ENCODE data around the gene KCNK6.

Gene KCNK6

GRCh38 chr19:38298821-38299680, 20.6 kb upstream of the KCNK6 start:
- no peak for DNase-seq

DNA sequence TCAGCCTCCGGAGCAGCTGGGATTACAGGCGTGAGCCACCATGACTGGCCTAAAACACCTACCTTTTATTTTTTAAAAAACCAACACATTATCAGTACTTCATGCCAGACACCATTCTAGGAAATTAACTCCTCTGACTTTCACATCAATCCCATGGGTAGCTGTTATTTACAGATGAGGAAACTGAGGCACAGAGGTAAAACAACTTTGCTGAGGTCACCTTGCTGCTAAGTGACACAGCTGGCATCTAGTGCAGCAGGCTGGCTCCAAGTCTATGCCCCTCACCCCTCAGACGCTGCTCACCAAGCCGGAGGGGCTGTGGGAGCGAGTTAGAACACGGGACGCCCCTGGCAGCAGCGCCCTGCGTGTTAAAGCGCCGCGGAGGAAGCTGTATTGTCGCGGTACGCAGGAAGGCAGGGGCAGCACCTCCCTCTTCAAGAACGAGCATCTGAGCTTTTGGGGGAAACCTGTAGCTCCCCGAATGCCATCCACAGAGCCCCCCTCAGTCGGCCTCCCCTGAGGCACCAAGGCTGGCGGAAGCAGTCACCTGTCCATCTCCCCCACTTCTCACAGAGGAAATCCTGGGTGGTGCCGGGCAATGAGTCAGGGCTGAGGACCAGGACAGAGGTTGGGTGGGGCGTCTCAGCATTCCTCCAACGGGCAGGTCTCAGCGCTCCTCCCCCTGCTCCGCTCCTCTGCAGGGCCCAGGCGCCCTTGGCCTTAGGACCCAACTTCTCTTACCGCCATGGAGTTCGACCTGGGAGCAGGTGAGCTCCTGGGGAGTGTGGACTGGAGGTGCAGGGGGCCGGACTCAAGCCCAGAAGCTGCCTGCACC, 15.9 kb upstream of the KCNK6 start, which contains the start of gene C19orf33:
Gene C19orf33 (plus strand): TSS at position 735 of the 835 bp plus-strand sequence. CDS start 11 bp downstream, at position 746.
- no peak for DNase-seq

DNA sequence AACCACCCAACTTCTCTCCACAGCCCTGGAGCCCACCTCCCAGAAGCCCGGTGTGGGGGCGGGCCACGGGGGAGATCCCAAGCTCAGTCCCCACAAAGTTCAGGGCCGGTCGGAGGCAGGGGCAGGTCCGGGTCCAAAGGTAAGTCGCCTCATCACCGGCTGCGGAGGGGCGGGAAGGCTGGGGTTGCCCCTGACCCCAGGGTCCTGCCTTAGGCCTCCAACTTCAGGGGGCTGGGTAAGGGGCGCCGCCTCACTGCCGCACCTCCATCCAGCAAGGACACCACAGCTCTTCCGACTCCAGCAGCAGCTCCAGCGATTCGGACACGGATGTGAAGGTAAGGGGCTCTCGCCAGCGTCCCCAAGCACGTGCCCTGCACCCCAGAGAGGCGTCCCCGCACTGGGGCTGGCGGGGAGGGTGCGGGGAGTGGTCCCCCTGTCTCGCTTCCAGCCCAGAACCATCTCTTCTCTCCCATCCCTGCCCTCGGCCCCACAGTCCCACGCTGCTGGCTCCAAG, 15.2 kb upstream of the KCNK6 start:
- no peak for DNase-seq

- no peak for DNase-seq
These were observed 14.7 kb upstream of the KCNK6 start for GRCh38 chr19:38304866-38305429.

GRCh38 chr19:38306236-38306635, 13.4 kb upstream of the KCNK6 start:
- no peak for DNase-seq

DNA sequence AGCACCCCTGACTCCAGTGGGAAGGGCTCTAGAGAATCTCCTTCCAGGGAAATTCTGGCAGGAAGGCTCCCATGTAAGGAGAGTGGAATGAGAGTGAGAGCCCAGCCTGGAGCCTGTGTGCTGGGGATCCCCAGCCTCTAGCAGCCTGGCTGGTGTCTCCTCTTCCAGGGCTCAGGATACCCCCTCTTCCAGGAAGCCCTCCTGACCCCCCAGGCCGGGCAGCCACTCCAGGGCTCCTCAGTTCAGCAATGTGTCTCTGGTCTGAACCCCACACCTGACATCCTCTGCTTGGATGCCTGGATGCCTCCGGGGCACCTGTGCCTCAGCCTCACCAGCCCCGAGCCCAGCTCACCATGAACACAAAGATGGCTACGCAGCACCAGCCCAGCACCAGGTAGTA, 12.6 kb upstream of the KCNK6 start:
- DNase-seq: no peak

DNA sequence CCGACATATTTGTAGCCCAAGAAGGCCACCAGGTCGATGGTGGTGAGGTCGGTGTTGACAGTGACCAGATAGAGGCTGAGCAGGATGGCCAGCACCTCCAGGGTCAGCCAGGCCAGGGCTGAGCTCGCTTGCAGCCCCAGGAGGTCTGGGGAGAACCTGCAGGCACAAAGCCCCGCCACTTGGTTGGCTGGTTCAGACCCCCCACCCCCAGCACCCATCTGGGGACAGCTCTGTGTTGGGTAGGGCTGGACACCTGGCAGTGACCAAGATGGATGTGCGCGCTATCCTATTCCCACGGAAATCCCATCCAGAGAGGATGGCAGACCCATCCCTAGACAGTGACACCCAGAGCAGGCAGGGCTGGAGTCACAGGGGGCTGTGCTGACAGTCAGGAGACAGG, 12.0 kb upstream of the KCNK6 start:
- DNase-seq: no peak

DNA sequence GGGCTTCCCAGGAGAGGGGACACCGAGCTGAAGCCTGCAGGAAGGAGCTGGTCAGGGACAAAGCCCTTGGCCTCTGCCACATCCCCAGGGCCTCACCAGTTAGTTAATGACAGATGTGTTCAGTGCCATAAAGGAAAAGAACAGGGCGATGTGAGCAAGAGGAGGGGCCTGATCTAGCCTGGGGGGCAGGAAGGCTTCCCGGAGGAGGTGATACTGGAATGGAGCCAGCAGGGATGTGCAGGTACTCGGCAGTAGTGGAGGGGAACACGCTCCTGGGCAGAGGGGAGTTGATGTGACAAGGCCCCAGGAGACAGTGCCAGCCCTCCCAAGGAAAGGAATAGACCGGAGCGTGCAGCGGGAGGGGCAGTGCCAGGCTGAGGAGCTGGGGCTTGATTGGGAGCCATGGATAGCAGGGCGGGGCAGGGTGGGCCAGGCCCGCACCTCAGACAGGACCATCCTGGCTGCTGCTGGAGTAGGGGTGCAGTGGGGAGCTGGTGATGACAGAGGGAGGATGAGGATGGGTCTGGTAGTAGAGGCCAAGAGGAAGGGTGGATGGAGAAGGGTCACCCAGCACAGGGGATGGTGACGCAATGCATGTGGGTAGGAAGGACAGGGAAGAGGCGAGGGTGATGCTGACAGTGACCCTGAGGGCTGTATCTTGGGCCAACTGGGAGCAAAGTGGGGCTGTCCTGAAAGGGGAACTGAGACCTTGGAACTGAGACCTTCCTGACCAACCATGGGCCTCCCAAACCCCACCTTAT, 11.5 kb upstream of the KCNK6 start:
- no peak for DNase-seq

DNA sequence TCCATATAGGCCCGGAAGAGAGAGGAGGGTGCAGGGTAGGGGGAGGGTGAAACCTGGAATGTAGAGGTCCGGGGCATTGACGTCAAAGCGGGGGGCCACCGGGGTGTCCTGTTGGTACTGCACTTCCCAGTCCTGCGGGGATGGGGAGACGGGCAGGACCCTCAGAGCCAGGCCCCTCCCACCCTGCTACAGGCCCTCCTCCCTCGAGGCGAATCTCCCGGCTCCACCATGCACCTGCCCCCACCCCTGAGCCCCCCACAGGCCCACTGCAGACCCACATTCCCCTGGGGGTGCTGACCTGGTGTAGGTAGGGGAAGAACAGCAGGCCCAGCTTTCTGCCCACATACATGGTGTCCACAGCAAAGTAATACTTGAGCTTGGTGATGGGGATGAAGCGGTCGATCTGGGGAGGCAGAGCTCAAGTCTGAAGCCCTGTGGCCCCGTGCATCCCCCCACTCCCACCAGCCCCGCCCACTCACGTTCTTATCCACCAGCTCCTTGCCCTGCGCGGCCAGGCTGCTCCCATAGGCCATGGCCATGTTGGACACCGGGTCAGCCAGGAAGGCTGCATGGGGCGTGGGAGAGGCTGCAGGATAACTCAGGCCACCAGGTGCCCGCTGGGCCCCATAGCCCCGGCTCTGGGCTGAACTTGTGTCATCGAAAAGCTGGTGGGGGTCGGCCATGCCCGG, 10.6 kb upstream of the KCNK6 start:
- DNase-seq: no peak

DNA sequence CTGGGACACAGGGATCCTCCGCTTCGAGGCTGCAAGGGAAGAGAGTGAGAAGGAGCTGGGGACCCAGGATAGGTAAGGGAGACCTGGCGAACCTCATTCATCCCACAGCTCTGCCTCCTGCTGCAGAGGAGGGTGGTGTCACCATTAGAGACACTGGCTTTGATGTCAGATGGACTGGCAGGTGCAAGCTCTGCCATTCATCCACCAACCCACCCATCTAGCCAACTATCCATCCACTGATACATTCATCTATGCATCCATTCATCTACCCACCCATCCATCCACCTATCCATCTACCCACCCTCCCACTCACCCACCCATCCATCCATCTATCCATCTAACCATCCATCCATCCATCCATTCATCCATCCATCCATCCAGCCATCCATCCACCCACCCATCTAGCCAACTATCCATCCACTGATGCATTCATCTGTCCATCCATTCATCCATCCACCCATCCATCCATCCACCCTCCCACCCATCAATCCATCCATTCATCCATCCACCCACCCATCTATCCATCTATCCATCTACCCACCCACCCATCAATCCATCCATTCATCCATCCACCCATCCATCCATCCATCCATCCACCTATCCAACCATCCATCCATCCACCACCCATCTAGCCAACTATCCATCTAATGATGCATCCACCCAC, 9.9 kb upstream of the KCNK6 start:
- DNase-seq: no peak

GRCh38 chr19:38310279-38310670, 9.4 kb upstream of the KCNK6 start:
- DNase-seq: no peak

GRCh38 chr19:38310986-38311385, 8.7 kb upstream of the KCNK6 start:
- DNase-seq: no peak

GRCh38 chr19:38315657-38316476, 3.8 kb upstream of the KCNK6 start, which contains the start of gene YIF1B:
TSS of gene YIF1B (minus strand) at chr19:38315947. CDS start at chr19:38315917, 30 bp downstream.
- DNase-seq: peak; percentile 89

DNA sequence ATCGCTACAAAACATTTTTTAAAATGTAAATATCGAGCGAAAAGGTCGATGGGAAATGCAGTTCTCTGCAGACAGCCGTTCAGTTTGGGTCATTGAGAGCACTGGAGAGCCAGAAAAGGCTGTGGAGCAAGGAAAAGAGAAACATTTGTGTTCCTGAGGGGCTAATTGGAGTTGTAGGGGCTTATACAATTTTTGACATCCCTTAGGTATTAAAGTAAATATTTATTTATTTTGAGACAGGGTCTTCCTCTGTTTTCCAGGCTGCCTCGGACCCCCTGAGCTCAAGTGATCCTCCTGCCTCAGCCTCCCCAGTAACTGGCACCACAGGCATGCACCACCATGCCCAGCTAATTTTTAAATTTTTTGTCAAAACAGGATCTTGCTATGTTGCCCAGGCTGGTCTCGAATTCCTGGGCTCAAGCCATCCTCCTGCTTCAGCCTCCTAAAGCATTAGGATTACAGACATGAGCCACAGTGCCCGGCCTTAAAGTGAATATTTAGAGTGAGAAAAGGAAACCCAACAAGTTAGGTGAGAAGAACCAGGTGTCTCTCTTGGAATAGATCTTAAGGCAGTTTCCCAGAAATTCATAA, 3.1 kb upstream of the KCNK6 start:
- no peak for DNase-seq

DNA sequence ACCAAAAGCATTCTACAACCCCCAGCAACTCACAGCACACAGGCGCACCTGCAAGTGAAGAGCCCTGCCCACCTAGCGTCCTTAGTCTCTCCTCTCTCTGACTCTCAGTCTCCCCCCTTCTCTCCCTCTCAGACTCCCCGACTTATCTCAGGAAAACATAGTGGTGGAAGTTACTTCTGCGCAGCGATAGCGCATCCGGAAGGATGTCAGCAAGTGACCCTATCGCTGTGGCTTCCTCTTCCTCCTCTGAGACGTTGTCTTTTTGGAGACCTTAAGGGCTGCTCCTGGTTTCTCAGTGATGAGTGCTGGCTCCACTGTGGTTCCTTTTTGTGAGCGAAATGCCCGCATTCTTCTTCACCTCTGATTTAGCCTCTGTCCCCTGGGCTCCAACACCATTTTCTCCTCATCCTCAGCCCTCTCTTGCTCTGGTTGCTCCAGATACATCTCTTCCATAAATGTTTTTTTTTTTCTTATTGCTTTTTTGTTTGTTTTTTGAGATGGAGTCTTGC, 2.5 kb upstream of the KCNK6 start:
- DNase-seq: no peak

GRCh38 chr19:38318660-38319059, 985 bp upstream of the KCNK6 start:
- no peak for DNase-seq

- DNase-seq: no peak
These were observed 1.3 kb downstream of the KCNK6 start for GRCh38 chr19:38320969-38321339.

DNA sequence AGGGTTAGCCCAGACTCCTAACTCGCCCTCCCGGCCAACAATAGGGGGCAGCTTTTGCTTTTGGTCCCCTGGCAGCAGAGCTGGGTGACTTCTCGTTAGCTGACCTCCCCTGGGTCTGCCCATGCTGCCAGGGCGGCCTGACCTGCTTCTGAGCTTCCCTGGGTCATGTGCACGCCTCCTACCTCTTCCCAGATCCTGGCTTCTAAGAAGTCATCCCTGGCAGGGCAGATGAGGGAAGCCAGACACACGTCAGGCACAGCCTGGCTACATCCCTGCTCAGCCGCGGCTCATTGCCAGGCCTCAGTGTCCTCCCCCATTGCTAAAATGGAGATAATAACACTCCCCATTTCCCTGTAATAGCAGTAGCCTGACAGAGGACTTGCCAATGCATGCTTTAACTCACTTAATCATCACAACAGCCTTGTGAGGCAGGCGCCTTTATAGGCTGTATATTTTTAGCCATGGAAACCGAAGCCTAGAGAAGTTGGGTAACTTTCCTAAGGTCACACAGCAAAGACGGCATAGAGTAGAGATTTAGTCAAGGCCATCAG, 2.1 kb downstream of the KCNK6 start:
- DNase-seq: no peak

DNA sequence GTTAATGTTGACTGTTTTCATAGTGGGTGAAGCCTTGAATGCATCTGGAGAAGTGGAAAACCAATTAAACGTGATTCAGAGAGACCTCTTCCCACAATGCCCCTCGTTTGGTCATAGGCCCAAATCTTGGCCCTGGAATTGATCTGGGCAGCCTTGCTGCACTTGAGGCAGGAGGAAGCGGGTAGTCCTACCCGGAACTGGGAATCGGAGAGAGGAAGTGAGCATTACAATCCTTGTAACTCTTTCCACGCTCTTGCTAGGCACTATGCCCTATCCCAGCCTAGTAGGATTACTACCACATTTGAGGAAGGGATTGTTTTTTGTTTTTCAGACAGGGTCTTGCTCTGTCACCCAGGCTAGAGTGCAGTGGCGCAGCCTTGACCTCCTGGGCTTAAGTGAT, 3.6 kb downstream of the KCNK6 start:
- no peak for DNase-seq

GRCh38 chr19:38324431-38324830, 4.8 kb downstream of the KCNK6 start:
- DNase-seq: no peak
